ENCODE measurements around the gene ITCH.
"Not testable (repeated sequence)": the region's sequence is repeated elsewhere in the genome, so short reads cannot be mapped to it uniquely, and the experiment has no call there.

The ITCH gene

GRCh38 chr20:34331838-34332237 is 31.2 kb upstream of the ITCH start:
- Histone ChIP-seq H3K9ac (ENCODE audit: low read length) (no peak overlapping the region), H3K4me1 (ENCODE audit: insufficient read depth, low read length) (no peaks in the 10 kb centered on the region), H3K4me3 (ENCODE audit: low read depth in 1 of 2, low read length in 2 of 2) (no peak overlapping the region), H3K9me3 (ENCODE audit: low read length) (no peaks in the 10 kb centered on the region), H3K27ac (ENCODE audit: low read depth, low read length) (no peak overlapping the region), H3K27me3 (ENCODE audit: control insufficient read depth in 1 of 2, insufficient read depth in 2 of 2, low read length in 2 of 2) (no peaks in the 10 kb centered on the region), H3K36me3 (ENCODE audit: insufficient read depth, low read length) (no peaks in the 10 kb centered on the region)

- no peak overlapping the region for H3K27ac ChIP-seq (ENCODE audit: low read depth, low read length)
- no peak overlapping the region for H3K9ac ChIP-seq (ENCODE audit: low read length)
- no peaks in the 10 kb centered on the region for H3K36me3 ChIP-seq (ENCODE audit: insufficient read depth, low read length)
- no peaks in the 10 kb centered on the region for H3K27me3 ChIP-seq (ENCODE audit: control insufficient read depth in 1 of 2, insufficient read depth in 2 of 2, low read length in 2 of 2)
- no peaks in the 10 kb centered on the region for H3K4me1 ChIP-seq (ENCODE audit: insufficient read depth, low read length)
- no peaks in the 10 kb centered on the region for H3K9me3 ChIP-seq (ENCODE audit: low read length)
- H3K4me3 ChIP-seq (ENCODE audit: low read depth in 1 of 2, low read length in 2 of 2) = no peak overlapping the region
These were observed 30.7 kb upstream of the ITCH start for GRCh38 chr20:34332262-34332920.

GRCh38 chr20:34333786-34334185 is 29.3 kb upstream of the ITCH start:
- Histone ChIP-seq H3K4me3 (ENCODE audit: low read depth in 1 of 2, low read length in 2 of 2) (no peak overlapping the region), H3K36me3 (ENCODE audit: insufficient read depth, low read length) (no peaks in the 10 kb centered on the region), H3K9ac (ENCODE audit: low read length) (no peak overlapping the region), H3K27ac (ENCODE audit: low read depth, low read length) (no peak overlapping the region), H3K4me1 (ENCODE audit: insufficient read depth, low read length) (no peaks in the 10 kb centered on the region), H3K27me3 (ENCODE audit: control insufficient read depth in 1 of 2, insufficient read depth in 2 of 2, low read length in 2 of 2) (no peaks in the 10 kb centered on the region), H3K9me3 (ENCODE audit: low read length) (no peaks in the 10 kb centered on the region)

GRCh38 chr20:34334654-34335407 is 28.2 kb upstream of the ITCH start:
- Histone ChIP-seq H3K36me3 (ENCODE audit: insufficient read depth, low read length) (no peaks in the 10 kb centered on the region), H3K4me1 (ENCODE audit: insufficient read depth, low read length) (no peaks in the 10 kb centered on the region), H3K9me3 (ENCODE audit: low read length) (no peaks in the 10 kb centered on the region), H3K4me3 (ENCODE audit: low read depth in 1 of 2, low read length in 2 of 2) (no peak overlapping the region), H3K27ac (ENCODE audit: low read depth, low read length) (no peak overlapping the region), H3K27me3 (ENCODE audit: control insufficient read depth in 1 of 2, insufficient read depth in 2 of 2, low read length in 2 of 2) (no peaks in the 10 kb centered on the region), H3K9ac (ENCODE audit: low read length) (no peak overlapping the region)

GRCh38 chr20:34337544-34337943 is 25.5 kb upstream of the ITCH start:
- H3K4me1 ChIP-seq (ENCODE audit: insufficient read depth, low read length) = no peaks in the 10 kb centered on the region
- H3K9ac ChIP-seq (ENCODE audit: low read length) = no peak overlapping the region
- H3K4me3 ChIP-seq (ENCODE audit: low read depth in 1 of 2, low read length in 2 of 2) = no peak overlapping the region
- no peak overlapping the region for H3K27ac ChIP-seq (ENCODE audit: low read depth, low read length)
- H3K27me3 ChIP-seq (ENCODE audit: control insufficient read depth in 1 of 2, insufficient read depth in 2 of 2, low read length in 2 of 2) = no peaks in the 10 kb centered on the region
- no peaks in the 10 kb centered on the region for H3K9me3 ChIP-seq (ENCODE audit: low read length)
- H3K36me3 ChIP-seq (ENCODE audit: insufficient read depth, low read length) = no peaks in the 10 kb centered on the region

GRCh38 chr20:34337982-34338726 is 24.9 kb upstream of the ITCH start:
- Histone ChIP-seq H3K9ac (ENCODE audit: low read length) (no peak overlapping the region), H3K4me3 (ENCODE audit: low read depth in 1 of 2, low read length in 2 of 2) (no peak overlapping the region), H3K9me3 (ENCODE audit: low read length) (no peaks in the 10 kb centered on the region), H3K36me3 (ENCODE audit: insufficient read depth, low read length) (no peaks in the 10 kb centered on the region), H3K4me1 (ENCODE audit: insufficient read depth, low read length) (no peaks in the 10 kb centered on the region), H3K27ac (ENCODE audit: low read depth, low read length) (no peak overlapping the region), H3K27me3 (ENCODE audit: control insufficient read depth in 1 of 2, insufficient read depth in 2 of 2, low read length in 2 of 2) (no peaks in the 10 kb centered on the region)

- H3K36me3 ChIP-seq (ENCODE audit: insufficient read depth, low read length); H3K4me1 ChIP-seq (ENCODE audit: insufficient read depth, low read length); H3K27ac ChIP-seq (ENCODE audit: low read depth, low read length); H3K27me3 ChIP-seq (ENCODE audit: control insufficient read depth in 1 of 2, insufficient read depth in 2 of 2, low read length in 2 of 2); H3K9me3 ChIP-seq (ENCODE audit: low read length); H3K4me3 ChIP-seq (ENCODE audit: low read depth in 1 of 2, low read length in 2 of 2); H3K9ac ChIP-seq (ENCODE audit: low read length): not testable (repeated sequence)
These were observed 22.3 kb upstream of the ITCH start for GRCh38 chr20:34340726-34341125.

- not testable (repeated sequence) for H3K36me3 ChIP-seq (ENCODE audit: insufficient read depth, low read length); H3K9ac ChIP-seq (ENCODE audit: low read length); H3K4me3 ChIP-seq (ENCODE audit: low read depth in 1 of 2, low read length in 2 of 2)
These were observed 21.9 kb upstream of the ITCH start for GRCh38 chr20:34341199-34341598.

GRCh38 chr20:34343458-34344211 is 19.4 kb upstream of the ITCH start:
- H3K4me3 ChIP-seq (ENCODE audit: low read depth in 1 of 2, low read length in 2 of 2) = no peak overlapping the region
- no peaks in the 10 kb centered on the region for H3K27me3 ChIP-seq (ENCODE audit: control insufficient read depth in 1 of 2, insufficient read depth in 2 of 2, low read length in 2 of 2)
- H3K4me1 ChIP-seq (ENCODE audit: insufficient read depth, low read length) = no peaks in the 10 kb centered on the region
- H3K27ac ChIP-seq (ENCODE audit: low read depth, low read length) = no peak overlapping the region
- H3K36me3 ChIP-seq (ENCODE audit: insufficient read depth, low read length) = no peaks in the 10 kb centered on the region
- H3K9me3 ChIP-seq (ENCODE audit: low read length) = no peaks in the 10 kb centered on the region
- H3K9ac ChIP-seq (ENCODE audit: low read length) = no peak overlapping the region

More at GRCh38 chr20:34341199-34341598, 21.9 kb upstream of the ITCH start:
- not testable (repeated sequence) for H3K9me3 ChIP-seq (ENCODE audit: low read length); H3K4me1 ChIP-seq (ENCODE audit: insufficient read depth, low read length); H3K27me3 ChIP-seq (ENCODE audit: control insufficient read depth in 1 of 2, insufficient read depth in 2 of 2, low read length in 2 of 2); H3K27ac ChIP-seq (ENCODE audit: low read depth, low read length)

- no peak overlapping the region for H3K9ac ChIP-seq (ENCODE audit: low read length)
- no peaks in the 10 kb centered on the region for H3K27me3 ChIP-seq (ENCODE audit: control insufficient read depth in 1 of 2, insufficient read depth in 2 of 2, low read length in 2 of 2)
- H3K27ac ChIP-seq (ENCODE audit: low read depth, low read length) = no peak overlapping the region
- no peak overlapping the region for H3K4me3 ChIP-seq (ENCODE audit: low read depth in 1 of 2, low read length in 2 of 2)
- H3K9me3 ChIP-seq (ENCODE audit: low read length) = no peaks in the 10 kb centered on the region
- H3K4me1 ChIP-seq (ENCODE audit: insufficient read depth, low read length) = no peaks in the 10 kb centered on the region
- H3K36me3 ChIP-seq (ENCODE audit: insufficient read depth, low read length) = no peaks in the 10 kb centered on the region
These were observed 18.8 kb upstream of the ITCH start for GRCh38 chr20:34344238-34344637.

GRCh38 chr20:34345402-34345736 is 17.7 kb upstream of the ITCH start:
- H3K4me1 ChIP-seq (ENCODE audit: insufficient read depth, low read length) = no peaks in the 10 kb centered on the region
- no peak overlapping the region for H3K9ac ChIP-seq (ENCODE audit: low read length)
- H3K9me3 ChIP-seq (ENCODE audit: low read length) = no peaks in the 10 kb centered on the region

More at GRCh38 chr20:34345402-34345736, 17.7 kb upstream of the ITCH start:
- Histone ChIP-seq H3K36me3 (ENCODE audit: insufficient read depth, low read length) (no peaks in the 10 kb centered on the region), H3K27ac (ENCODE audit: low read depth, low read length) (no peak overlapping the region), H3K27me3 (ENCODE audit: control insufficient read depth in 1 of 2, insufficient read depth in 2 of 2, low read length in 2 of 2) (no peaks in the 10 kb centered on the region), H3K4me3 (ENCODE audit: low read depth in 1 of 2, low read length in 2 of 2) (no peak overlapping the region)

Data from muscle layer of colon (tissue), 2 donors.